DMS153 treated with DMSO at 0.1 percent for 48 hours (cell line): ENCODE results near the gene KIAA0232.
"Not testable (repeated sequence)": the region's sequence is repeated elsewhere in the genome, so short reads cannot be mapped to it uniquely, and the experiment has no call there.

ENCODE experiments used
- DNase-seq: peaks from one replicate; lab custom pipeline; 2025; ENCODE audit not compliant: unreplicated experiment; lab: John Stamatoyannopoulos, UW

KIAA0232 gene

DNA sequence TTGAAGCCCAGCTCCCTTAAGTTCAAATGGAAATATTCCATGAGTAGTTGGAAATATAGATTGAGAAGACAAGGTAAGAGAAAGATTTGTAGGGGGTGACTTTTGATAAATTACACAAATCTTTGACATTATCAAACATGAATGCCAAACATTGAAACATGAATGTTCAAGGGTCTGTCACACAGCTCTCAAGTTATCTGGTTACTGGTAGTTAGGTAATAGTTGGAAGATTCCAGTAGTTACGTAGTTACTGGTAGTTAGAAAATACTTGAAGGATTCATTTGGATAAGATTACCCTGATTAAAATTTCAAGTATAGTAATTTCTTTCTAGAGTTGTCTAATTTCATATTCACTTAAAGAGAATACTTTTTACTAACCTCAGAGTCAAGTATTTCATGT lies 20.7 kb downstream of the KIAA0232 start:
- no peak for DNase-seq

DNA sequence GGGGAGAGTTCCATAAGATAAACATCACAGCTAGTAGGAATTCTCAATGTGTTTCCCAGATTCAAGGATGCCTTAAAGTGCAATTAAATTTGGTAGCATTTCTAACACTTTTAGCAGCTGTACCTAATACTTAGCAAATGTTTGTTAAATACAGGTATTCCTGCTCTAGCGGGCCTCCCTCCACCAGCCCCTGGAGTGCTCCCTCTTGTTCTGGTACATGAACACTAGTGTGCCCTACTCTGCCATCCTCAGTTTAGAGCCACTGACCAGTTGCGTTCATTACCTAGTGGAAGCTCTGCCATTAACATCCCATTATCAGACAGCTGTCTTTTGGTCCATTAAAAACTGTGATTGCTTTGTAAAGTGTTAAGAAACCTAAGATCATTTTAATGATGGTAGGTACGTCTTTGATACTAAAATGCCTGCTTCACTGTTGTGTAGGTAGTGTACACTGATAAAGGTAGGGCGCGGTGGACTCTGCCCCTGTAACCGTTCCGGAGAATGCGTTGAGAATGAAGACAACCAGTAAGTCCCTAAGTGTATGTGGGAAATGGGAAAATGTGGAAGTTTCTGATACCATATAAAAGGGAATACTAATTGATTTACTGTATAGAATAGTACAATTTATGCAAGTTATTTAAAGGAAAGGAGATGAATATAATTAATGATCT lies 21.7 kb downstream of the KIAA0232 start:
- no peak for DNase-seq

DNA sequence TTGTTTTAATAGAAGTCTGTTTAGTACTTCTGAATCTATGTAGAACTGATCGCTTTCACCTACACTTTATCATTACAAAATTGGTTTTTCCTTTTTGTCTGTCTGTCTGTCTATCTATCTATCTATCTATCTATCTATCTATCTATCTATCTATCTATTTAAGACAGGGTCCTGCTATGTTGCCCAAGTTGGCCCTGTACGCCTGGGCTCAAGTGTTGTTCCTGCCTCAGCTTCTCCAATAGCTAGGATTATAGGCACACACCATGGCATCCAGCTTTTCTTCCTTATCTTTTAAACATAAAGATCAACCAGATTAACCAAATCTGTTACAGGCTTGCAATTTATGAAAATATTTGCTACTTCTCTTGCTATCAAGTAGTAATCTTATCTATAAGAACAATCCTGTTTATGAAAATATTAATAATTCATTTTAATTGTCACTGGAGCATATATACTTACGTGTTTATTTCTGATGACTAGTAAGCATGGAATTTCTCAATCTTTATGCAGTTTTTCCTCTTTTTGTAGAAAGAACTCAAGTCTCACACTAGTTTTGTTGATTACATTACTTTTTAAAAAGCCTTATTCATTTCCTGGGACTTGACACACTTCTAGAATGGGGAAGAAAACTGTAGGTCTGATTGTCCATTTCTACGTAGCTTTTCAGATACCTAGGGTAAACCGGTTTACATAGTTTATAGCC lies 24.5 kb downstream of the KIAA0232 start:
- DNase-seq, result no peak

DNA sequence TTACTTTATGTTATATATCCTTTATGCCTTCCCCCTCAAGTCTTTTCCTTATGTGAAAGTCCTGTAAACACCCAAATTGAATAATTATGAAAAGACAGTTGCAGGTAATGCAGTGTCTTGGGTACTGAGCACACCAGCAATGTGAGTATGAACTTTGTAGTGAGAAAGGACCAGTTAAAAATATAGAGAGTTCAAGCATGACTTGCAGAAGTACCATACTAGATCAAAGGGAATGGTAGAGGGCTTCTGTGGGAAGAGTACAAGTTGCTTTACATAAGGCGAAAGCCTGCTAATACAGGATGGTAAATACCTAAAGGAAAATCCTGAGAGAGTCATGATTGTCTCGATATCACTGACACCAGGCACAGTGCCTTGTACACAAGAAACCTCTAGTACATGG lies 25.7 kb downstream of the KIAA0232 start:
- no peak for DNase-seq

DNA sequence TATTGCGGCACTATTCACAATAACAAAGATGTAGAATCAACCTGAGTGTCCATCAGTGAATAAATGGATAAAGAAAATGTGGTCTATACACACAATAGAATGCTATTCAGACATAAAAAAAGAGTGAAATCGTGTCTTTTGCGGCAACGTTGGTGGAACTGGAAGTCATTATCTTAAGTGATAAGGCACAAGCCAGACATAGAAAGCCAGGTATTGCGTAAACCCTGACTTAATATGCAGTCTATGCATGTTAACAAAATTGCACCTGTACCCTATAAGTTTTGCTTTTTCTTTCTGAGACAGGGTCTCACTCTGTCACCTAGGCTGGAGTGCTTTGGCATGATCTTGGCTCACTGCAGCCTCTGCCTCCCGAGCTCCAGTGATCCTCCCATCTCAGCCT lies 28.6 kb downstream of the KIAA0232 start:
- DNase-seq, result no peak

DNA sequence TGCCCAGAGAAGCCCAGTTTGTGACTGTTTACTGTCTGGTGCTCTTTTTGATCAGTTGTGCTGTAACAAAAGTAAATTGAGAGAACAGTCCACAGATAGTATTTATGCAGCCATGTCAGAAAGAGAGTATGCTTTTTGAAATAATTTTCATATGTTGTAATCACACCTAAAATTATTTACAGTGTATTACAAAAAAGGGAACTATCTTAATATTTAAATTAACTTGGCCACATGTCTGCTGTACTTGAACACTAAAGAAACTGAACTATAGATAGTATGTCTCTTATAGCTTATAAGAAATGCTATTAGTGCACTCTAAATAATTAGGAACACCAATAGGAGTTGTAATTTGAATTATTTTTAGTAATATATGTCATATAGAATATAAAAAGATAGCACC lies 30.2 kb downstream of the KIAA0232 start:
- DNase-seq, result no peak

DNA sequence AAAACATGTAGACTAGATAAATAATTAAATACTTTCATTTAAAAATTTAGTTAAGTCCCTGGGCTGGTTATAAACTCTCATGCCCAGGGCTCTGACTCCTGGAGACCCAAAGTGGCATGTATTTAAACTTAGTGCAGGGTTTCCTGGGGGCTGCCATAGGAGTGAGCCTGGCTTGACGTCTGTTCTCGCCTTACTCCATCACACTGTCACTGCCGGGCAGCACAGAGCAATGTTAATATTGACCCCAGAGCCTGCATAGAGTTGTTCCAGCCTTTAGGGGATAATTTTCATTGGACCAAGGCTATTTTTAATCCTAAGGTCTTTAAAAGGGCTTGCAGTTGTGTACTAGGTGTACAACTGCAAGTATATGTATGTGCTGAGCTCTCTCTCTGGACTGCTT lies 31.2 kb downstream of the KIAA0232 start:
- no peak for DNase-seq

DNA sequence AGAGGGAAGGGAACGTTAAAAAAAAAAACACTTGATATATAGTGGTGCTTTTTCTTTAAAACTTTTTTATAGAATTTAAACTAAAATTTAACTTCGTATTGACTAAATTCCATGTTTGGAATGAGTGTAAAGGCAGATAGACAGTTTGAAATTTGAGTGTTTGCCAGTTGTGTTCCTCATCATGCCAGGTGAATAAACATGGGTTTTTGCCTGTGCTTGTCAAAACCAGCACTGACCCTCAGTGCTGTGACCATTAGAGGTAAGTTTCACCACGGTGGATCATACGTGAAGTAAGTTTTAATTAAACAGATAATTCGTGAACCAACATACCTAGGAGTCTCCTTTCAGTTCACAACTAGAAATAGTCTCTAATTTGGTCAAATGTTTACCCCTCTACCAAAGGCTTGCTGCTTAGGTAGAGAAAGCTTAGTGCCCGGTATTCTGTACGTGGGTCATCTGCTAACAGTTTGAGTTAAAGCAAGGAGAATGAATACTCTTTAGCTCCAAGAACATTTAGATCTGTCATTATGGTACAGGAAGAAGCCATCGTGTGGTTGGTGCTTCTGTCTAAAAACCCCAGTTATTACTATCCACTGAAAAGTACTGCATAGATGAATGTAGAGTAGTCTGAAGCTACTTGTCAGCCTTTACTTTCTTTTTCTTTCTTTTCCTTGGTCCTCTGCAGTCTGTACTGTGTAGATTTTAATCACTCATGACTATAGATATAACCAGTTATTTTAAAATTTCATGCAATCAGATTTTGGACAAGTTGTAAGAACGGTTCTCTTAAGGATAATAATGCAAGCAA lies 32.7 kb downstream of the KIAA0232 start:
- no peak for DNase-seq

DNA sequence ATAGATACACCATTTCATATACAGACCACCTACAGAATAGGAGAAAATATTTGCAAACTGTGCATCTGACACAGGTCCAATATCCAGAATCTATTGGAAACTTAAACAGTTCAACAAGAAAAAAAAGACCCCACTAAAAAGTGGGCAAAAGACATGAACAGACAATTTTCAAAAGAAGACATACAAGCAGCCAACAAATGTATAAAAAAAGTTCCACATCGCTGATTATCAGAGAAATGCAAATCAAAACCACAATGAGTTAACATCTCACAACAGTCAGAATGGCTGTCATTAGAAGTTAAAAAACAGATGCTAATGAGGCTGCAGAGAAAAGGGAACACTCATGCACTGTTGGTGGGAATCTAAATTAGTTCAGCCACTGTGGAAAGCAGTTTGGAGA lies 36.8 kb downstream of the KIAA0232 start:
- DNase-seq, result no peak

DNA sequence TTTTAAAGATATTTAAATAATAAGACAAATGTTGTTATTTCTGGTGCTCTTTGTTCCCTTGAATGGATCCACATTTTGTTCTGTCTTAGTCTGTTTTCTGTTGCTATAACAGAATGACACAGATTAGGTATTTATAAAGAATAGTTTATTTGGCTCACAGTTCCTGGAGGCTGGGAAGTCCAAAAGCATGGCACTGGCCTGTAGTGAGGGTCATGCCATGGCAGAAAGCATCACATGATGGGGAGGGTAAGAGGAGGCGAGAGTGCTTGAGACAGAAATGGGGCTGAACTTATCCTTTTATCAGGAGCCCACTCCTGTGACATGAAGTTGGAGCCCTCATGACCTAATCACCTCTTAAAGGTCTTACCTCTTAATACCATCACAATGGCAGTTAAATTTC lies 38.2 kb downstream of the KIAA0232 start:
- DNase-seq, result no peak

DNA sequence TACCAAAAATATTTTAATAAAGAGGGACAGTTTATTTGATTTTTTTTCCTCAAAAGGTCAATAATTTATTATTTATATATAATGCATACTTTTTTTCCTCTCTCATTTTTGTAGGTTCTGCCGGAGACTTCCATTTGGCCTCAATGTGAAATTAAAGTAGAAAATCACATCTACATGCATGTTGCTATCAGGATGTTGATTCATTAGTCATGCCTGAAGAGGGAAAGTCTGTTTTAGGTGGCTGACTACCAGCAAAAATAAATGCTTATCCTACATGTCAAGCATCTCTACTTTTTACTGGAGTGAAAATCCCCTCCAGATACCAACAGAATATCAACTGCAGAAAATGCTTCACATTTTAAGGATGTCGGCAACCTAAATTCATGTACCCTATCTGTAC lies 41.5 kb downstream of the KIAA0232 start:
- DNase-seq, result no peak

DNA sequence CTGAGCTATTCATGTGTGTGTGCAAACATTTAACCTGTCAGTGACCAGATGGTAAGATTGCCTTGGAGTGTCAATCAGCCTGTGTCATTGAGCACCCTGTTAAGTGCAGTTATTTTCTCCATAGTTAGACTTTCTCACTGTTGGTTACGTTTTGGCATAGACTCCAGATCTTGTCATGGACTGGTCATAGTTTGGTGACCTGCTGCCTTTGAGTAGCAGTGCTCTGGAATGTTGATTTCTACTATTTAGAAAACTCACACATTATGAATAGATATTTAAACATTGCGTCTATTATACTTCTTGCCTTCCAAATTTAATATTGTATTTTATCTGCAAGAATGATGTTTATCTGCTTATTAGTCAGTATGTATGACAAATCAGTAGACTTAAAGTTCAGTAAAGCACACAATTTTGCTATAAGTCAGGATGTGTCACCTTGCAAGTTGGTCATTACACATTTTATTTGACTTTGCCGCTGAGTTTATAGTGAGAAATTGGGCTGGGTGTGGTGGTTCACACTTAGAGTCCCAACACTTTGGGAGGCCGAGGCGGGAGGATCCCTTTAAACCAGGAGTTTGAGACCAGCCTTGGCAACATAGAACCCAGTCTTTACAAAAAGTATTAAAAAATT lies 42.4 kb downstream of the KIAA0232 start:
- no peak for DNase-seq

DNA sequence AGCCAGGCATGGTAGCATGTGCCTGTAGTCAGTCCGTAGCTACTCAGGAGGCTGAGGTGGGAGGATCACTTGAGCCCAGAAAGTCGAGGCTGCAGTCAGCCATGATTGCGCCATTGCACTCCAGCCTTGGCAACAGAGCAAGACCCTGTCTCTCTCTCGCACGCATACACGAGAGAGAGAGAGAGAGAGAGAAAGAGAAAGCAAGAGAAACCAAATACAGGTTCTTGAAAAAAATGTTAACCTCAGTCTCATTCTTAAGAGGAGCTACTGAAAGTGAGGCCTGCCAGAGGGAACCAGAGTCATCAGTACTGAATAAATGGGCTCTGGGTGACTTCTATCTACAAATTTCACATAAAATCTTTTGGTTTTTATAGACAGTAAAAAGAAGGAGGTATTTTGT lies 42.9 kb downstream of the KIAA0232 start:
- DNase-seq, result no peak

DNA sequence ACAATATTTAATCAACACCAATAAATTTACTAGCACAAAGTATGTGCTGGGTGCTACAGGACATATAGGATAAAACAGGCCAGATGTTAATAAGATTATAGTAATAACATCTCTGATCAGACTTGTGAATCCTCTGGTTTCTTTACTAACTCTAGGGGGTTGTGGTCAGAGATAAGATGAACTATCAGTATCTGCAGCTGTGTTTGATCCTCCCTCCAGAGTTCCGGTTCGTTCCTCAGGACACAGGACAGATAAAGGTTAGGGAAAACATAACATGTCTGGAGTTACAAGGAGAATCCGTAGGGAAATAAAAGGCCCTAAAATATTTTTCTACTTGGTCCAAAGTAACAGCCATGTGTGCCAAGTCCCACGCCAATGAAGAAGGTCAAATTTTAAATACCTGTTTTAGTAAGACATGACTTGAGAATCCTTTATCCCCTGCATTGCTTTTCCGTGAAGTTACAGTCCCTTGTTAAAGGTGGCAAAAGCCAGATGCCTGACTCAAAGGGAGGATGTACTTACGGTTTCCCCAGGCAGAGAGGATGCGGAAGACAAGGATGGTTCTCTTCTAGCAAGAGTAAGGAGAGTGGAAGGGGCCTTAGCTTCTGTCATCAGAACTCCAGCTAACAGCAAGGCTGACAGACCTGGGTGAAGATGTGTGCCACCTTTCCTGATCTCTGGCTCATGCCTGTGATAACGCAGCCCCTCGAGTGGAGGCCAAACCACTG lies 44.4 kb downstream of the KIAA0232 start:
- no peak for DNase-seq

DNA sequence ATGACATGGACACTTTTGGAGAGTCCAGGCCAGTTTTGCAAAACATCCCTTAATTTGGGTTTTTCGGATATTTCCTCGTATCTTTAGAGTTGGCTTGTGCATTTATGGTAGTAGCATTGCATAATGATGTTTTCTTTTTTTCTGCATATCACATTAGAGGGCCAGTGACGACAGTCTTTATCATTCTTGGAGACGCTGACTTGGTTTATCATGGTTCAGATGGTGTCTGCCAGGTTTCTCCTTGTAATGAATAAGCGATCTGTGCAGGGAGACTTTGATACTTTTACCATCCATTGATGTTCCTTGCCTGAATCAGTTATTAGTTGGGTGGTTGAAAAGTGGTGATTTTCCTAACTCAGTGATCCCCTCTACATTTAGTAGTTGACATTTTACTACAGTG lies 46.6 kb downstream of the KIAA0232 start:
- DNase-seq, result no peak

DNA sequence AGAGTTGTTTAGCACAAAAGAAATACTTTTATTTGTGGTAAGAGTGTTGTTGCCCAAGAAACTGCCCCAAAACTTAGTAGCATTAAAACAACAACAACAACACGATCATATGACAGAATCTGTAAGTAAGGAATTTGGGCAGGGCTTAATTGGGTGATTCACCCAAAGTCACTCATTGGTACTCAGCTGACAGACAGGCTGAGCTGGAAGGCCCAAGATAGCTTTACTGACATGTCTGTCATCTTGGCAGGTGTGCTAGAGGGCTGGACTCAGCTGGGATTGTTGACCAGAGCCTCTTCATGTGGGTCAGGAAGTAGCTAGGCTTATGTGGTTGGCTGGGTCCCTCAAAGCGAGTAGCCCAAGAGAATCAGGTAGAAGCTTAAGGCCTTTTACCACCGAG lies 52.3 kb downstream of the KIAA0232 start:
- DNase-seq, result no peak

DNA sequence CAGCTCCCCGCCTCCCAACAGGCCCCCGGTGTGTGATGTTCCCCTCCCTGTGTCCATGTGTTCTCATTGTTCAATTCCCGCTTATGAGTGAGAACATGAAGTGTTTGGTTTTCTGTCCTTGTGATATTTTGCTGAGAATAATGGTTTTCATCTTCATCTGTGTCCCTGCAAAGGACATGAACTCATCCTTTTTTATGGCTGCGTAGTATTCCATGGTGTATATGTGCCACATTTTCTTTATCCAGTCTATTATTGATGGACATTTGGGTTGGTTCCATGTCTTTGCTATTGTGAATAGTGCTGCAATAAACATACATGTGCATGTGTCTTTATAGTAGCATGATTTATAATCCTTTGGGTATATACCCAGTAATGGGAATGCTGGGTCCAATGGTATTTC lies 53.1 kb downstream of the KIAA0232 start:
- not testable (repeated sequence) for DNase-seq

DNA sequence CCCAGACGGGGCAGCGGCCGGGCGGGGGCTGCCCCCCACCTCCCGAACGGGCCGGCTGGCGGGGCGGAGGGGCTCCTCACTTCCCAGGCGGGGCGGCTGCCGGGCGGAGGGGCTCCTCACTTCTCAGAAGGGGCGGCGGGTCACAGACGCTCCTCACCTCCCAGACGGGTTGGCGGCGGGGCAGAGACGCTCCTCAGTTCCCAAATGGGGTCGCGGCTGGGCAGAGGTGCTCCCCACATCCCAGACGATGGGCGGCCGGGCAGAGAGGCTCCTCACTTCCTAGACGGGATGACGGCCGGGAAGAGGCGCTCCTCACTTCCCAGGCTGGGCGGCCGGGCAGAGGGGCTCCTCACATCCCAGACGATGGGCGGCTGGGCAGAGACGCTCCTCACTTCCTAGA lies 54.6 kb downstream of the KIAA0232 start:
- not testable (repeated sequence) for DNase-seq

DNA sequence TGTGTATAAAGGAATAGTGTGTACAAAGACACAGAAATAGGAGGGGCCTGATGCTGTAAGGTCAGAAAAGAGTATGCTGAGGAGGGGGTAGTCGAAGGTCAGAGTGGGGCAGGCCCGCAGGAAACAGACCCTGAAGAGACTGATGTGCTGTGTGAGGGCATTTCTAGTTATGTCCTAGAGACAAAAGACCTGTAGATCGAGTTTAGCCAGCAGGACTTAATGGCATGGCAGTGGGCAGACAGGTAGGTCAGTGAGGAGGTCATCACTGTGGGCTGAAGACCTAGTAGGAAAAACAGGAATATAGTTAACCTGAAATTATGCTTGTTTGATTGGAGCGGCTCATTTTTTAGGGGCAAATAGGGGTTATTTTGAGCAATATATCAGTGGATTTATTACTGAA lies 57.1 kb downstream of the KIAA0232 start:
- DNase-seq, result no peak

DNA sequence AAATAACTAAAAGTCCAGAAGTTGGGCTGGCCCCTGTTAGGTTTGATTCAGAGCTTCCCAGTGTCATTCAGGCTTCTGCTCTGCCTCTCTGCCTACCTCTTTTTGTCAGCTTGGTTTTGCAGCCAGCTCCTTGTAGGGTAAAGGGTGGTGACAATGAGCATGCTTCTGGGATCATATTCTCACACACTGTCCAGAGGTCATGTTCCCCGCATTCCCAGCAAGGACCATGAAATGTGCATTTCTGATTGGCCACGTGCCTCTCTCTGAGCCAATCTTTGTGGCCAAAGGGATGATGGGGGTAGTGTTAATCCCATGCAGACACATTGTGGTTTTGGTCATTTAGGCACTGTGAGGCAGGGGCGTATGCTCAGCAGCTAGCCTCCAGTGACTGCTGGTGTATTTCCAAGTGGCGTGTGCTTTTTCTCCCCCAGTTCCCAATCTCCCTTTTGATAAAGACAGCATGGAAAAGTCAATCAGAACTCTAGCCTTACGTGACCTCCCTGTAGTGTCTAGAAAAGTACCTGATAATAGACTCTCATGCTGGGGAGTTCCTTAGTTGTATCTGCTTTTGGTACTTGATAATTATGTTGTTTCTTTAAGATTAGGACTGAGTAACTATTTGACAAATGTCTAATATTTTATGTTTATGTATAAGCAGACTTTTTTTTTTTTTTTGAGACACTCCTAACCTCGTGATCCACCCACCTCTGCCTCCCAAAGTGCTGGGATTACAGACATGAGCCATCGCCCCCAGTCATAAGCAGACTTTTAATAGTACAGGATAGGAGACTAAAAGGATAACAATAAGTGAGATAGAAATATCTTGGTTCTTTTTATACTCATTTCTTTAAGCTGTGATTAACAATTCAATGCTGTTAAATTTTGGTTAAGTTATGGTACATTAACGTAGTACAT lies 57.8 kb downstream of the KIAA0232 start:
- no peak for DNase-seq
